ENCODE data around the gene MYT1. TPM values are rescaled to one million over a fixed set of nuclear protein-coding genes. Genes with fewer than 3 reads are reported as not detected.
"Not testable (repeated sequence)": the region's sequence is repeated elsewhere in the genome, so short reads cannot be mapped to it uniquely, and the experiment has no call there.

Gene MYT1
- total RNA-seq, 2 donors from 2014 or later = 0.16 TPM; not detected in 1

GRCh38 chr20:64224351-64225170 is 60.3 kb downstream of the MYT1 start:
- H3K27ac Mint-ChIP-seq = peak overlapping the region; percentile 54 to 63
- DNase-seq (ENCODE audit: low spot score in 2 of 2) (no peak), ATAC-seq (peak in 1 of 2 donors; percentile 58)

DNA sequence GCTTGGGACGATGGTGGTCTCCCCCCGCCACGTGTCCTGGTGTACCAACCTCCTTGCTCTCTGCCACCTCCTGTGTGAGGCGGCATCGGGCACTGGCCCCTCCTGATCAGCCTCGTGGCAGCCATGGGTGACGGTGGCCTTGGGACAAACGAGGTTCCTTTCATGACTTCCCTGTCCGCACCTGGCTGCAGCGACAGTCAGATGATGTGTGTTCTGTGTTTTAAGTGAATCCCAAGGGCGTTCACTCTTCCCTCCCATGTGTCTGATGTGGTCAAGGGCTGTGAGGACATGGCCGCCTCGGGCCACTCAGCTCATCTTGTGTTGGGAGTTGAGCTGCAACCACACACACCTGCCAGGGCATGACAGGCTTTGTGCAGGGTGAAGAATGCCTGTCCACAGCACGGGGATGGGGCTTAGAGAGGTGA is 60.9 kb downstream of the MYT1 start:
- no peaks in the 10 kb centered on the region for H3K9me3 Mint-ChIP-seq
- ATAC-seq (no peak), DNase-seq (ENCODE audit: low spot score in 2 of 2) (no peak)
- no peaks in the 10 kb centered on the region for H3K36me3 Mint-ChIP-seq
- H3K27ac Mint-ChIP-seq = peak overlapping the region in 1 of 2 donors; percentile 63

More at GRCh38 chr20:64224351-64225170, 60.3 kb downstream of the MYT1 start:
- Mint-ChIP-seq H3K36me3 (no peaks in the 10 kb centered on the region), H3K9me3 (no peaks in the 10 kb centered on the region)

GRCh38 chr20:64225828-64226598 is 61.8 kb downstream of the MYT1 start:
- H3K9me3 Mint-ChIP-seq = no peaks in the 10 kb centered on the region
- H3K27ac Mint-ChIP-seq = no peak overlapping the region
- H3K36me3 Mint-ChIP-seq = no peaks in the 10 kb centered on the region
- DNase-seq (ENCODE audit: low spot score in 2 of 2) (no peak), ATAC-seq (no peak)

DNA sequence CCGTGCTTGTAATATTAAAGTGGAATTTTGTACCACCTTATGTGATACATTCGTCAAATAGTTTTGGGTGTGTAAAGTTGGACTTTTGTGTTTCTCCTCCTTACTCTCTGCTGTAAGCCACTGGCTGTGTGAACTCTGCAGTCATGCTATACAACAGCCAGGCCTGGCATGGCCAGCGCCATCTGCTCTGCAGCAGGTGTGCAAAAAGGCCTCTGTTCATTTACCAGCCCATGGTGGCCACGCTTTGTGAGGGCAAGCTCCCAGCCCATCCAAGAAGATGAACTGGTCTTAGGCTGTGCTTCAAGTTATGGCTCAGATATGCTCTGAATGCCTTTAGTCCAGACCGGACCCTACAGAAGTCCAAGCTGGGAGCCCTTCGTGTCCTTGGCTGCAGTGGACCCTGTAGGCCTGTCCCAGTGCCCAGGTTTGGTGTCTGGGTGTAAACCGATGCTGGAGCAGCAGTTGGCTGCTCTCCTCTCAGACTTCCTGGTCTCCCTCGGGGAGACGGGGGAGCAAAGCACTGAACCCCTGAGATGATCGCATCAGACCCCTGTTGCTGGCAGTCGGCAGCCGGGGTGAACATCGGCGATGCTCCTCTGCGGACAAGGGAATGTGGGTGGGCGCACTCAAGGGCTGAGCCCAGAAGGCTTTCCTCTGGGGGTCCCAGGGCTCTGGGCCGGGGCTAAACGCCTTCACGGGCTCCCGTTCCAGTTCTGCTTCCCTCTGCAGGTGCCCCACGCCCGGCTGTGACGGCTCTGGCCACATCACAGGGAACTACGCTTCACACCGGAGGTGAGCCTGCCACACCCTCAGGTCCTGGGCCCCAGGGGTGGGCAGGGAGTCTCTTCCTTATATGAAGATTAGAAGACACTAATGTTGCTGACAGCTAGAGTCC is 62.7 kb downstream of the MYT1 start:
- ATAC-seq (peak in 1 of 2 donors; percentile 38), DNase-seq (ENCODE audit: low spot score in 2 of 2) (no peak)
- Mint-ChIP-seq H3K36me3 (no peaks in the 10 kb centered on the region), H3K9me3 (no peaks in the 10 kb centered on the region), H3K27ac (peak overlapping the region in 1 of 2 donors; percentile 42)

DNA sequence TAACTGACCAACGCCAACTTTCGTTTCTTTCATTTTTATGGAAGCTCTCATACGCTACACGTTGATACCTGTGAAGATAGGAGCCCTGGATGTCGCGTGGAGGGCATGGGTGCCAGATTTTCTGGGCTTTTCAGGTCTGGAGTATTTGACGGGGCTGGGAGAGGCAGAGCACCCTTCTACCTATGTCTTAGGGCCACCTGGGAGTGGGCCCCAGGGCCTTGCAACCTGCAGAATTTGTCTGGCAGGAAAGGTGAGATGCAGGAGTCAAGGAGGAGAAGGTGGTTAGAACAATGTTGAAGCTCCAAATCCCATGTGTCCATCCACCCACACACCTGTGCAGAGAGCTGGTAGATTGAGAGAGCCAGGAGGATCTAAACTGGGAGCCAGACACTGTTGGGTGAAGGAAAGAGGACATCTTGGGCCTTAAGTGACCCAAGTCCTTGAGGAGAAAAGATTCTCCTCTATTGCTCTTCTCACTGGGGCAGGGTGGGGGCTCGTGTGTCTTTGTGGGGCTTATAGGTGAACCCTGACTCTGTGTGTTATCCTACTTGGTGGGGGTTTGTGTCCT is 63.9 kb downstream of the MYT1 start:
- ATAC-seq = no peak
- H3K9me3 Mint-ChIP-seq = no peaks in the 10 kb centered on the region
- H3K27ac Mint-ChIP-seq = no peak overlapping the region

GRCh38 chr20:64228751-64229506 is 64.7 kb downstream of the MYT1 start:
- ATAC-seq (no peak), DNase-seq (ENCODE audit: low spot score in 2 of 2) (no peak)
- no peaks in the 10 kb centered on the region for H3K9me3 Mint-ChIP-seq
- H3K27ac Mint-ChIP-seq = no peak overlapping the region
- no peaks in the 10 kb centered on the region for H3K36me3 Mint-ChIP-seq

More for the DNA sequence above, 63.9 kb downstream of the MYT1 start:
- no peaks in the 10 kb centered on the region for H3K36me3 Mint-ChIP-seq
- DNase-seq (ENCODE audit: low spot score in 2 of 2) = no peak

GRCh38 chr20:64229507-64230061 is 65.3 kb downstream of the MYT1 start:
- DNase-seq (ENCODE audit: low spot score in 2 of 2) = no peak

DNA sequence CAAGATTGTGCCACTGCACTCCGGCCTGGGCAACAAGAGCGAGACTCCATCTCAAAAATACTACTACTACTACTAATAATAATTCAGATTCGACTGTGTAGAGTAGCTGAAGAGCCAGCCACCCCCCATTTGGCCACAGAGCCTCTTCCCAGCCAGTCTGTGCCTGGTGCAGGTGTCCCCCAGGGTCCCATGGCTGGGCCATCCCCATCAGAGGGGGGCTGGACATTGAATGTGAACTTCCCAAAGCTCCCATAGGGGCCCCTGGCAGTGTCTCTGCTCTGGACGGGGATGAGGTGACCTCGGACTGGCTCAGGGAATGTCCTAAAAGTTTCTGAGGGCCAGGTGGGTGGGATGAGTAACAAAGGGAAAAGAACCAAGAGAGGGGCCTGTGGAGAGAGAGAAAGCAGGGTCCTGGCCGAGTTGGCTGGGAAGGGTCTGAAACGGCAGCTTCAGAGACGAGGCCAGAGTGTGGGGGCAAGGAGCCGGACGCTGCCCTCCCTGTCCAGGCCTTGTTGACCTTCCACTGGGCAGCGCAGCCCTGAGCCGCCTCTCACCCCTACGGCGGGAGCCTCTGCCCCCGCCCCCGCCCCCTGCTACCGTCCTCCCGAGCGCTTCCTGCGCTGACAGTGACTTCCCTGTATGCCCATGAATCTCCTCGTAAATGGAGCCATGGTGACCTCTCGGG is 66.4 kb downstream of the MYT1 start:
- no peak overlapping the region for H3K27ac Mint-ChIP-seq
- ATAC-seq (no peak), DNase-seq (ENCODE audit: low spot score in 2 of 2) (no peak)
- H3K36me3 Mint-ChIP-seq = no peaks in the 10 kb centered on the region
- no peaks in the 10 kb centered on the region for H3K9me3 Mint-ChIP-seq

More at GRCh38 chr20:64229507-64230061, 65.3 kb downstream of the MYT1 start:
- ATAC-seq = no peak
- Mint-ChIP-seq H3K27ac (no peak overlapping the region), H3K36me3 (no peaks in the 10 kb centered on the region), H3K9me3 (no peaks in the 10 kb centered on the region)

- ATAC-seq (no peak), DNase-seq (ENCODE audit: low spot score in 2 of 2) (no peak)
- Mint-ChIP-seq H3K9me3 (no peaks in the 10 kb centered on the region), H3K36me3 (no peaks in the 10 kb centered on the region), H3K27ac (no peak overlapping the region)
Observed at GRCh38 chr20:64231621-64232550, 67.6 kb downstream of the MYT1 start.

GRCh38 chr20:64232794-64233193 is 68.5 kb downstream of the MYT1 start:
- DNase-seq (ENCODE audit: low spot score in 2 of 2) (no peak), ATAC-seq (peak in 1 of 2 donors; percentile 31)
- Mint-ChIP-seq H3K27ac (no peak overlapping the region), H3K36me3 (no peaks in the 10 kb centered on the region), H3K9me3 (no peaks in the 10 kb centered on the region)

DNA sequence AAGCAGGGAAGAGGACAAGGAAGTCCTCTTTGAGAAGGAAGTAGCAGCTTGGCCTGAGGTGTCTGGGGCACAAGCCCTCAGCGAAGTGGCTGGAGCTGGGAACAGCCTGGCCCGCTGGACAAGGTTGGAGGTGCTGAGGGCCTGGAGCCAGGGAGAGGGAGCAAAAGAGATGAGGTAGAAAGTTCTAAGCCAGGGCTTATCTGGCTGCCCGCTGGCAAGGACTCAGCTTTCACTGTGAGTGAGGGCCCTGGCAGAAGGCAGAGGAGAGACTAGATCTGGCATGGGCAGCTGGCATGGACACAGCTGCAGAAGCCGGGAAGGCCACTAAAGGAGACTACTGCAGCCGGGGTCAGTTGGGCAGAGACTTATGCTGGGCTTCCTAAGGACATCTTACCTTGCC is 69.5 kb downstream of the MYT1 start:
- Mint-ChIP-seq H3K36me3 (no peaks in the 10 kb centered on the region), H3K9me3 (no peaks in the 10 kb centered on the region), H3K27ac (peak overlapping the region; percentile 18 to 52)
- ATAC-seq (no peak), DNase-seq (ENCODE audit: low spot score in 2 of 2) (no peak)

DNA sequence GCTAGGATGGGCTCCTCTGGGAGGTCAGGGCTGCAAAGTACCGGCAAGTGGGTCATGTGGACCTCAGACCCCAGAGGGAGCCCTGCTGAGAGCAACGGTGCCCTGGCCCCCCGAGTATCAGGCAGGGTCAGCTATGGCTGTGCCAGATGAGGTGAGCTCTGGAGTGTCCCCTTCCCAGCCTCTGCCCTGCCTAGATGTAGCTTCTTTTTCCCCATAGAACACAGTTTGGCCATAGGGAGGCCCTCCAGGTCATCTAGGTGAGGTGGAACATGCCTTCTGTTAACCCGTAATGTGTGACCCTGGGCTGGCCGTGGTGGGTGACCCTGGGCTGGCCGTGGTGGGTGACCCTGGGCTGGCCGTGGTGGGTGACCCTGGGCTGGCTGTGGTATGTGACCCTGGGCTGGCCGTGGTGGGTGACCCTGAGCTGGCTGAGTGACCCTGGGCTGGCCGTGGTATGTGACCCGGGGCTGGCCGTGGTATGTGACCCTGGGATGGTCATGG is 70.1 kb downstream of the MYT1 start:
- Mint-ChIP-seq H3K27ac (no peak overlapping the region), H3K36me3 (no peaks in the 10 kb centered on the region), H3K9me3 (no peaks in the 10 kb centered on the region)
- ATAC-seq (no peak), DNase-seq (ENCODE audit: low spot score in 2 of 2) (no peak)

DNA sequence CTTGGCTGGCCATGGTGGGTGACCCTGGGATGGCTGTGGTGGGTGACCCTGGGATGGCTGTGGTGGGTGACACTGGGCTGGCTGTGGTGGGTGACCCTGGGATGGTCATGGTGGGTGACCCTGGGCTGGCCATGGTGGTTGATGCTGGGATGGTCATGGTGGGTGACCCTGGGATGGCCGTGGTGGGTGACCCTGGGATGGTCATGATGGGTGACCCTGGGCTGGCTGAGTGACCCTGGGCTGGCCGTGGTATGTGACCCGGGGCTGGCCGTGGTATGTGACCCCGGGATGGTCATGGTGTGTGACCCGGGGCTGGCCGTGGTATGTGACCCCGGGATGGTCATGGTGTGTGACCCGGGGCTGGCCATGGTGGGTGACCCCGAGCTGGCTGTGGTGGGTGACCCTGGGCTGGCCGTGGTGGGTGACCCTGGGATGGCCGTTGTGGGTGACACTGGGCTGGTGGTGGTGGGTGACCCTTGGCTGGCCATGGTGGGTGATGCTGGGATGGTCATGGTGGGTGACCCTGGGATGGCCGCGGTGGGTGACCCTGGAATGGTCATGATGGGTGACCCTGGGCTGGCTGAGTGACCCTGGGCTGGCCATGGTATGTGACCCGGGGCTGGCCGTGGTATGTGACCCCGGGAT is 70.8 kb downstream of the MYT1 start:
- not testable (repeated sequence) for ATAC-seq; H3K36me3 Mint-ChIP-seq; DNase-seq (ENCODE audit: low spot score in 2 of 2); H3K9me3 Mint-ChIP-seq; H3K27ac Mint-ChIP-seq
